Anterior cingulate cortex (tissue), 58 donors: ENCODE measurements around the gene KRTAP20-2.

Experiments used
- DNase-seq, 58 donors: peaks; one replicate each; lab custom pipeline; 2025; lab: John Stamatoyannopoulos, UW

KRTAP20-2 gene

DNA sequence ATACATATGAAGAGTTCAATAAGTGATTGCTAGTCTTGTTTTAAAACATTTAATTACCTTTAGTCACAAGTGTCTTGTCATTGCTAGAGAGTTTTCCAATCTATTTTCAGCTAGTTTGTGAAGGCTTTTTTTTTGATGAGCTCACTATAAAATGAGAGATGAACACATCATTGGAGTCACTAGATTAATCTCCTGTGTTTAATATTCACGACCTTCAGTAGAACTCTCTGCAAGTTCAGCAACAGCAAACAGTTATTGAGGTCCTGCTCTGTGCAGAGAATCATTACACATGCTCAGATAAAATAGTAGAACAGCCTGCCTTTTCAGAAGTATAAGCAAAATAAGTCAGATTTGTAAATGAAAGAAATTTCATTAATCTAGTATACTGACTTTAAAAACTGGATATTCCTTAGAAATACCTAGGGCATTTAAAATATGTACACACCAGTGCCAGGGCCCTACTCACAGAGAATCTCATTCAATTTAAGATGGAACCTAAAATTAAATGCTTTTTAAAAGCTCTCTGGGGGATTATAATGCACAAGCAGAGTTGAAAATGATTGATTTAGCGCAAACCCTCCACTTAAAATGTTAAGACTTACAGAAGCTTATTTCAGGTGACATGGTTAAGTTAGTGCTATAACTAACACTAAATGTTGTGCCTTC lies 38.1 kb downstream of the KRTAP20-2 start:
- DNase-seq = no peak

DNA sequence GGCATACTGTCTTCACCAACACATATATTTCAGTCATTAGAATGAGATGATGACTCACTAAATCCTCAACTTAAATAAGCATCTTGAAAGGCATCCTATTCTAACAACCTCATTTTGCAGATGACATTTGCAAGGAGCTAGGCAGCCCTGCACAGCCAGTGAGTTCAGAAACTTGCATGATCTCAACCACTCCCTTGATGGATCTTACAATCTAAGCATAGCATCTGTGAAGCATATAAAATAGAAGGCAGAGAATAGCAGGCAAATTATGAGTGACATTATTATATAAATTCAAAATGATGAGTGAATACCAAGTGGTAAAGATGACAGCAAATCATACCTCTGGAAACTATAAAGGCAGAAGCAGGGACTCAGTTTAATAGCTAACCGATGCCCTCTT lies 39.3 kb downstream of the KRTAP20-2 start:
- DNase-seq = no peak

DNA sequence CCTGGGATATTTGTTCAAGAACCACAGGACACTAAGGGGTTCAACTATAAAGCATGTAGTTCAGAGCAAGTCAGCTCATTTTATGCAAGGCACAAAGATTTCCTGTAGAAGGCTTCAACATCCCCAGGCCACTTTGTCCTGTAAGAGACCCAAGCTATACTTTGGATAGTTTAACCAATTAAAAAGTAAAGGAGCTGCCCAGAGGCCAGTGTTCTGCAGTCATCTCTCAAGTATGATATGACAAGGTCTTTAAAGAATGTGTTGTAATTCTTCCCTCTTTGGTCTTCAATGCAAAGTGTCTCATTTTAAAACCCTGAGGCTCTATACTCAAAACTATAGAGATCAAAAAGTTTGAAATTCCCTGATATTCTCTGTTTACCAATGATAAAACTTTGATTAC lies 41.7 kb downstream of the KRTAP20-2 start:
- no peak for DNase-seq

- no peak for DNase-seq
Measured at GRCh38 chr21:30680586-30680985, 45.6 kb downstream of the KRTAP20-2 start.

- no peak for DNase-seq
Measured at GRCh38 chr21:30684506-30684905, 49.5 kb downstream of the KRTAP20-2 start.
